MM.1S (cell line): Measurements from ENCODE around the gene DNASE1L2.

Experiments used
- CTCF ChIP-seq: fragments of 300-600 bp; sonication (generic); IDR thresholded peaks from 2 replicates; pipeline ENCODE4 v1.5.1; 2016; ENCODE audit warnings: antibody characterized with exemption, low read length, mixed read lengths
- EZH2phosphoT487 ChIP-seq: fragments of 300-600 bp; sonication (generic); IDR thresholded peaks from 2 replicates; pipeline ENCODE4 v1.6.1; 2018; ENCODE audit warnings: antibody characterized with exemption, low read length

- TF ChIP-seq CTCF, result no peak
- no peak for TF ChIP-seq EZH2phosphoT487
Measured at GRCh38 chr16:2196162-2196980, 39.9 kb upstream of the DNASE1L2 start, which contains the start of gene CASKIN1.
